Testis (tissue), 3 donors: Measurements from ENCODE around the gene LRRC8A. TPM values are rescaled to one million over a fixed set of nuclear protein-coding genes. Genes with fewer than 3 reads are reported as not detected.
A peak's percentile ranks its signal among the peaks of the same experiment; 100 is the strongest.

ENCODE experiments used
- DNase-seq: peaks from one replicate; pipeline ENCODE4 v3.0.0-alpha.2; 2019
- H3K27ac ChIP-seq, 2 donors: fragments of 200-600 bp; sonication (generic); one replicate each; pipeline ENCODE4 v1.5.1; 2019
- H3K27me3 ChIP-seq: fragments of 200-600 bp; sonication (generic); one replicate; pipeline ENCODE4 v1.5.1; 2019
- H3K36me3 ChIP-seq: fragments of 200-600 bp; sonication (generic); one replicate; pipeline ENCODE4 v1.5.1; 2017; ENCODE audit warnings: low read depth; ENCODE audit errors: missing control alignments
- H3K4me1 ChIP-seq: fragments of 200-600 bp; sonication (generic); one replicate; pipeline ENCODE4 v1.5.1; 2019
- H3K4me3 ChIP-seq, 2 donors: fragments of 200-600 bp; sonication (generic); one replicate each; pipeline ENCODE4 v1.5.1; 2017 to 2019
- H3K9me3 ChIP-seq: fragments of 200-600 bp; sonication (generic); one replicate; pipeline ENCODE4 v1.5.1; 2017
- CTCF ChIP-seq, 3 experiments: fragments of 450-650 bp in 2 of 3; fragments of 200-600 bp in 1 of 3; sonication (generic) in 1 of 3; IDR thresholded peaks; one replicate each; pipeline ENCODE4 v1.5.1; 2016 to 2019; ENCODE audit warnings: antibody characterized with exemption in 3 of 3, mild to moderate bottlenecking in 2 of 3, moderate library complexity in 1 of 3
- POLR2A ChIP-seq: fragments of 450-650 bp; IDR thresholded peaks from one replicate; pipeline ENCODE4 v1.6.1; 2017; ENCODE audit warnings: antibody characterized with exemption, mild to moderate bottlenecking, moderate library complexity
- WGBS, 2 donors: methylation state at CpG; one replicate each; pipeline ENCODE4 v1.1.5; 2018; 5-methylcytosine and 5-hydroxymethylcytosine counted together
- intact Hi-C: fragments of 100-400 bp; cut with DNase I; formaldehyde crosslinking; loops from one replicate; pipeline ENCODE4 v1.15.1; 2023; ENCODE audit warnings: low total_unique reads
- polyA plus RNA-seq: library from polyadenylated mRNA; stranded (reverse); fragments of 350-450 nt; fragmentation: Illumina TruSeq; extraction: RNeasy Lipid Tissue Mini Kit (QIAGEN cat#74804); gene quantifications from one replicate; pipeline ENCODE4 v1.2.3, GENCODE V29; 2014; ENCODE audit warnings: low read depth, low replicate concordance; ENCODE audit not compliant: insufficient read depth
- total RNA-seq, 2 donors: library from RNA; depleted of rRNA; stranded (reverse); fragments of >200 nt; gene quantifications; one replicate each; pipeline ENCODE4 v1.2.3, GENCODE V29; 2016

The LRRC8A gene
- total and polyA plus RNA-seq, 3 donors from 2014 or later = 30.9 to 61.3 (median 54.3) TPM

- no peaks in the 10 kb centered on the region for H3K27me3 ChIP-seq
- intact Hi-C loops = no loop called here
- no peaks in the 10 kb centered on the region for H3K9me3 ChIP-seq
- DNase-seq = no peak
- no peak overlapping the region for H3K4me3 ChIP-seq
- 48 to 59% methylated on average over 2 of the region's 2 CpGs for WGBS, 2 donors
- TF ChIP-seq POLR2A (no peak), CTCF (IDR thresholded peaks at IDR 0.05) (no peak)
- peak overlapping the region; percentile 62 to 94 for H3K27ac ChIP-seq
- H3K36me3 ChIP-seq = no peaks in the 10 kb centered on the region
- H3K4me1 ChIP-seq = peaks cover 51% of the 10 kb centered on the region
These were observed 37.0 kb downstream of the LRRC8A start for GRCh38 chr9:128918921-128919320.

GRCh38 chr9:128919402-128920089 lies 37.6 kb downstream of the LRRC8A start:
- Histone ChIP-seq H3K9me3 (no peaks in the 10 kb centered on the region), H3K4me1 (peaks cover 47% of the 10 kb centered on the region), H3K36me3 (no peaks in the 10 kb centered on the region), H3K27me3 (no peaks in the 10 kb centered on the region), H3K27ac (peak overlapping the region; percentile 62 to 94), H3K4me3 (no peak overlapping the region)
- intact Hi-C loops = loop anchor here (5.0 kb wide), 1 partner anchor 37 kb away; the partner anchor contains the start of genes KYAT1 and LRRC8A
- no peak for DNase-seq
- WGBS, 2 donors = 70% methylated on average over 13 to 14 of the region's 14 CpGs
- TF ChIP-seq POLR2A (no peak), CTCF (IDR thresholded peaks at IDR 0.05) (no peak)

GRCh38 chr9:128920381-128921058 lies 38.6 kb downstream of the LRRC8A start, which contains the start of gene PHYHD1:
TSS of gene PHYHD1 (plus strand) at chr9:128920982. CDS start at chr9:128922324, 1,342 bp downstream.
- Histone ChIP-seq H3K9me3 (no peaks in the 10 kb centered on the region), H3K27me3 (no peaks in the 10 kb centered on the region), H3K36me3 (no peaks in the 10 kb centered on the region), H3K4me3 (peak within 1 kb of the TSS; percentile 58 to 63), H3K4me1 (peaks cover 42% of the 10 kb centered on the region), H3K27ac (peak within 1 kb of the TSS; percentile 76 to 94)
- TF ChIP-seq POLR2A = no peak
- no peak for TF ChIP-seq CTCF (IDR thresholded peaks at IDR 0.05)
- peak; percentile 53 for DNase-seq
- intact Hi-C loops = loop anchor here (5.0 kb wide), 1 partner anchor 38 kb away; the partner anchor contains the start of genes KYAT1 and LRRC8A
- WGBS, 2 donors = 44 to 61% methylated on average over 12 of the region's 13 CpGs

- H3K9me3 ChIP-seq = no peaks in the 10 kb centered on the region
- H3K4me3 ChIP-seq = peak overlapping the region; percentile 58 to 63
- no peaks in the 10 kb centered on the region for H3K27me3 ChIP-seq
- peak; percentile 60 for DNase-seq
- intact Hi-C loops = loop anchor here (5.0 kb wide), 1 partner anchor 40 kb away; the partner anchor contains the start of genes KYAT1 and LRRC8A
- TF ChIP-seq CTCF (IDR thresholded peaks at IDR 0.05) = no peak
- no peak for TF ChIP-seq POLR2A
- H3K36me3 ChIP-seq = no peaks in the 10 kb centered on the region
- WGBS, 2 donors = 6 to 13% methylated on average over 23 to 32 of the region's 32 CpGs
- H3K27ac ChIP-seq = peak overlapping the region; percentile 76 to 94
- H3K4me1 ChIP-seq = peaks cover 28% of the 10 kb centered on the region
These were observed 40.2 kb downstream of the LRRC8A start for GRCh38 chr9:128921881-128922763.
